Measurements from ENCODE around the gene EIF3A.
"Not testable (repeated sequence)": the region's sequence is repeated elsewhere in the genome, so short reads cannot be mapped to it uniquely, and the experiment has no call there.

DNA sequence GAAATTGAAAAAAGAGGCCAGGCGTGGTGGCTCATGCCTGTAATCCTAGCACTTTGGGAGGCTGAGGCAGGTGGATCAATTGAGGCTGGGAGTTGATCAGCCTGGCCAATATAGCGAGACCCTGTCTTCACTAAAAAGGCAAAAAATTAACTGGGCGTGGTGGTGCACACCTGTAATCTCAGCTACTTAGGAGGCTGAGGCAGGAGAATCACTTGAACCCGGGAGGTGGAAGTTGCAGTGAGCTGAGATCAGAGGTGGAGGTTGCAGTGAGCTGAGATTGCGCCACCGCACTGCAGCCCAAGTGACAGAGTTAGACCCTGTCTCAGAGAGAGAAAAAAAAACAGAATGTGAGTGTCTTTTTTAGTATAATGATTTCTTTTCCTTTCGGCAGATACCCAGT, 25.3 kb upstream of the EIF3A start:
- TF ChIP-seq YY1 (tag by site-specific recombination; IDR thresholded peaks at IDR 0.05); ZNF138 (tag by site-specific recombination; IDR thresholded peaks at IDR 0.05; ENCODE audit: borderline replicate concordance); ZNF404 (tag by site-specific recombination; IDR thresholded peaks at IDR 0.05); ZNF121 (tag by site-specific recombination; IDR thresholded peaks at IDR 0.05); SETDB1 (IDR thresholded peaks at IDR 0.05; ENCODE audit: insufficient read length, low read length); ZNF837 (tag by site-specific recombination; IDR thresholded peaks at IDR 0.05): not testable (repeated sequence)
- TF ChIP-seq, protein P1, sequence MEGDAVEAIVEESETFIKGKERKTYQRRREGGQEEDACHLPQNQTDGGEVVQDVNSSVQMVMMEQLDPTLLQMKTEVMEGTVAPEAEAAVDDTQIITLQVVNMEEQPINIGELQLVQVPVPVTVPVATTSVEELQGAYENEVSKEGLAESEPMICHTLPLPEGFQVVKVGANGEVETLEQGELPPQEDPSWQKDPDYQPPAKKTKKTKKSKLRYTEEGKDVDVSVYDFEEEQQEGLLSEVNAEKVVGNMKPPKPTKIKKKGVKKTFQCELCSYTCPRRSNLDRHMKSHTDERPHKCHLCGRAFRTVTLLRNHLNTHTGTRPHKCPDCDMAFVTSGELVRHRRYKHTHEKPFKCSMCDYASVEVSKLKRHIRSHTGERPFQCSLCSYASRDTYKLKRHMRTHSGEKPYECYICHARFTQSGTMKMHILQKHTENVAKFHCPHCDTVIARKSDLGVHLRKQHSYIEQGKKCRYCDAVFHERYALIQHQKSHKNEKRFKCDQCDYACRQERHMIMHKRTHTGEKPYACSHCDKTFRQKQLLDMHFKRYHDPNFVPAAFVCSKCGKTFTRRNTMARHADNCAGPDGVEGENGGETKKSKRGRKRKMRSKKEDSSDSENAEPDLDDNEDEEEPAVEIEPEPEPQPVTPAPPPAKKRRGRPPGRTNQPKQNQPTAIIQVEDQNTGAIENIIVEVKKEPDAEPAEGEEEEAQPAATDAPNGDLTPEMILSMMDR (tag by site-specific recombination; IDR thresholded peaks at IDR 0.05), result not testable (repeated sequence)
- TF ChIP-seq, protein P2, sequence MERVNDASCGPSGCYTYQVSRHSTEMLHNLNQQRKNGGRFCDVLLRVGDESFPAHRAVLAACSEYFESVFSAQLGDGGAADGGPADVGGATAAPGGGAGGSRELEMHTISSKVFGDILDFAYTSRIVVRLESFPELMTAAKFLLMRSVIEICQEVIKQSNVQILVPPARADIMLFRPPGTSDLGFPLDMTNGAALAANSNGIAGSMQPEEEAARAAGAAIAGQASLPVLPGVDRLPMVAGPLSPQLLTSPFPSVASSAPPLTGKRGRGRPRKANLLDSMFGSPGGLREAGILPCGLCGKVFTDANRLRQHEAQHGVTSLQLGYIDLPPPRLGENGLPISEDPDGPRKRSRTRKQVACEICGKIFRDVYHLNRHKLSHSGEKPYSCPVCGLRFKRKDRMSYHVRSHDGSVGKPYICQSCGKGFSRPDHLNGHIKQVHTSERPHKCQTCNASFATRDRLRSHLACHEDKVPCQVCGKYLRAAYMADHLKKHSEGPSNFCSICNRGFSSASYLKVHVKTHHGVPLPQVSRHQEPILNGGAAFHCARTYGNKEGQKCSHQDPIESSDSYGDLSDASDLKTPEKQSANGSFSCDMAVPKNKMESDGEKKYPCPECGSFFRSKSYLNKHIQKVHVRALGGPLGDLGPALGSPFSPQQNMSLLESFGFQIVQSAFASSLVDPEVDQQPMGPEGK (tag by site-specific recombination; IDR thresholded peaks at IDR 0.05), result not testable (repeated sequence)
- TF ChIP-seq, protein P3, sequence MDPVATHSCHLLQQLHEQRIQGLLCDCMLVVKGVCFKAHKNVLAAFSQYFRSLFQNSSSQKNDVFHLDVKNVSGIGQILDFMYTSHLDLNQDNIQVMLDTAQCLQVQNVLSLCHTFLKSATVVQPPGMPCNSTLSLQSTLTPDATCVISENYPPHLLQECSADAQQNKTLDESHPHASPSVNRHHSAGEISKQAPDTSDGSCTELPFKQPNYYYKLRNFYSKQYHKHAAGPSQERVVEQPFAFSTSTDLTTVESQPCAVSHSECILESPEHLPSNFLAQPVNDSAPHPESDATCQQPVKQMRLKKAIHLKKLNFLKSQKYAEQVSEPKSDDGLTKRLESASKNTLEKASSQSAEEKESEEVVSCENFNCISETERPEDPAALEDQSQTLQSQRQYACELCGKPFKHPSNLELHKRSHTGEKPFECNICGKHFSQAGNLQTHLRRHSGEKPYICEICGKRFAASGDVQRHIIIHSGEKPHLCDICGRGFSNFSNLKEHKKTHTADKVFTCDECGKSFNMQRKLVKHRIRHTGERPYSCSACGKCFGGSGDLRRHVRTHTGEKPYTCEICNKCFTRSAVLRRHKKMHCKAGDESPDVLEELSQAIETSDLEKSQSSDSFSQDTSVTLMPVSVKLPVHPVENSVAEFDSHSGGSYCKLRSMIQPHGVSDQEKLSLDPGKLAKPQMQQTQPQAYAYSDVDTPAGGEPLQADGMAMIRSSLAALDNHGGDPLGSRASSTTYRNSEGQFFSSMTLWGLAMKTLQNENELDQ (tag by site-specific recombination; IDR thresholded peaks at IDR 0.05; ENCODE audit: low read depth), result not testable (repeated sequence)
- TF ChIP-seq, protein P4, sequence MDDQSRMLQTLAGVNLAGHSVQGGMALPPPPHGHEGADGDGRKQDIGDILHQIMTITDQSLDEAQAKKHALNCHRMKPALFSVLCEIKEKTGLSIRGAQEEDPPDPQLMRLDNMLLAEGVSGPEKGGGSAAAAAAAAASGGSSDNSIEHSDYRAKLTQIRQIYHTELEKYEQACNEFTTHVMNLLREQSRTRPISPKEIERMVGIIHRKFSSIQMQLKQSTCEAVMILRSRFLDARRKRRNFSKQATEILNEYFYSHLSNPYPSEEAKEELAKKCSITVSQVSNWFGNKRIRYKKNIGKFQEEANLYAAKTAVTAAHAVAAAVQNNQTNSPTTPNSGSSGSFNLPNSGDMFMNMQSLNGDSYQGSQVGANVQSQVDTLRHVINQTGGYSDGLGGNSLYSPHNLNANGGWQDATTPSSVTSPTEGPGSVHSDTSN (CRISPR knock-in tag; IDR thresholded peaks at IDR 0.05), result not testable (repeated sequence)

All from HEK293 (cell line).